Thyroid gland (tissue), 4 donors: ENCODE data around the gene MRPS24. TPM values are rescaled to one million over a fixed set of nuclear protein-coding genes. Genes with fewer than 3 reads are reported as not detected.
A peak's percentile ranks its signal among the peaks of the same experiment; 100 is the strongest.

Experiments
- DNase-seq, 2 donors: peaks; one replicate each; pipeline ENCODE4 v3.0.0-alpha.2; 2019
- H3K27ac ChIP-seq, 3 donors: fragments of 200-600 bp; sonication (generic); 1 replicate in 2 of 3; 2 replicates in 1 of 3; pipeline ENCODE4 v1.5.1; 2016 to 2019; ENCODE audit warnings: mild to moderate bottlenecking in 1 of 3, moderate library complexity in 1 of 3
- H3K27me3 ChIP-seq: fragments of 200-600 bp; sonication (generic); one replicate; pipeline ENCODE4 v1.5.1; 2019
- H3K36me3 ChIP-seq, 2 donors: fragments of 200-600 bp; sonication (generic); one replicate each; pipeline ENCODE4 v1.5.1; 2016 to 2019
- H3K4me1 ChIP-seq, 2 donors: fragments of 200-600 bp; sonication (generic); one replicate each; pipeline ENCODE4 v1.5.1; 2017 to 2019
- H3K4me3 ChIP-seq, 3 donors: fragments of 200-600 bp; sonication (generic); replicated peaks in 1 of 3; 1 replicate in 2 of 3; 2 replicates in 1 of 3; pipeline ENCODE4 v1.5.1; 2016; ENCODE audit warnings: mild to moderate bottlenecking in 1 of 3
- H3K9me3 ChIP-seq: fragments of 200-600 bp; sonication (generic); one replicate; pipeline ENCODE4 v1.5.1; 2017
- POLR2A ChIP-seq, 2 donors: fragments of 450-650 bp; IDR thresholded peaks; one replicate each; pipeline ENCODE4 v1.6.1; 2017; ENCODE audit warnings: antibody characterized with exemption in 2 of 2, mild to moderate bottlenecking in 2 of 2, moderate library complexity in 1 of 2
- WGBS, 2 donors: methylation state at CpG; one replicate each; pipeline ENCODE4 v1.1.5; 2017; 5-methylcytosine and 5-hydroxymethylcytosine counted together
- intact Hi-C: fragments of 100-400 bp; cut with DNase I; formaldehyde crosslinking; loops from one replicate; pipeline ENCODE4 v1.15.1; 2023
- total RNA-seq, 4 donors: library from RNA; depleted of rRNA; stranded (reverse); fragments of >200 nt; gene quantifications; one replicate each; pipeline ENCODE4 v1.2.3, GENCODE V29; 2016
- TF ChIP-seq, protein P1 (sequence below), 6 experiments: fragments of 200-600 bp in 3 of 6; fragments of 450-650 bp in 3 of 6; sonication (generic) in 3 of 6; IDR thresholded peaks; one replicate each; pipeline ENCODE4 v1.5.1; 2016 to 2019; ENCODE audit warnings: antibody characterized with exemption in 6 of 6, mild to moderate bottlenecking in 2 of 6, inconsistent platforms in 1 of 6, moderate library complexity in 1 of 6

MRPS24 gene
- 100 to 1,000 TPM in 1 of 4 donors, 10 to 100 TPM in 3; 52.2 to 110 (median 88.7) TPM for total RNA-seq

DNA sequence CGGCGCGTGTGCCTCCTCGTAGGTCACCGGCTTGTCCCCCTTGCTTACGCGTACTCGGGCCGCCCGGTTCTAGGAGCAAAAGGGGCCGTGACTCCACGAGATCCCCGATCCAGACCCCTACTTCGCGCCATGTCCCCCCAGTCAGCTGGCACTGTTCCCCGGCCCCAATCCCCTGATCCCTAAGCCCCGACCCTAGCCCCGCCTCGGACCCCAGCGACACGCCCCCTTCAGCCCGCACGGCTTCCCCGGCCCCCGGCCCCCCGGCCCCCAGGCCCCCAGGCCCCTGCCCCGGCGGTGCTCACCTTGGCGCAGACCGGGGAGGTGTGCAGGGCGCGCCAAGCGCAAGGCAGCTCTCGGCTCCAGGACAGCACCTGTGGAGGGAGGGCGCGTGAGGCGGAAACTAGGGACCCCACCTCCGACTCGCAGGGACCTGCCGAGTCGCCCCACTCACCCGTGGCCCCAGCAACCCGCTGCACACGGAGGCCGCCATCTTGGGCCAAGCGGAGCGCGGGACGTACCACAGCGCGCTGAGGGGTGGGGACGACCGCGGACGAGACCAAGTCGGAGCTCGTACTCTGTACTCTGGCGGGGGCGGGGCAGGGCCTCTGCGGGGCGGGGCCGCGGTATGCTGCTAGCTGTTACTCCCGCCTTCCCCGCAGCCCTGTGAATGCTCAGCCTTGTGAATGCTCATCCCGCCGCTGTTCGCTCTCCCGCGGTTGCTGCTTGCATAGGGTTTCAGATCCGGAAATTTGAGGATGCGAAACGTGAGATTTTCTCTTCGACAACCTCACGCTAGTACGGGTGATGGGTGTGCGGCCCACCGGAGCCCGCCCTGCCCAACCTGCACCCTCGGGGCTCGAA, at the start of gene MRPS24:
MRPS24 (minus strand) TSS at position 512 of the 861 bp plus-strand sequence; CDS start at position 490, 22 bp downstream.
- Histone ChIP-seq H3K4me1 (peaks cover 6 to 21% of the 10 kb centered on the region in 2 donors), H3K27me3 (no peaks in the 10 kb centered on the region), H3K4me3 (peak within 1 kb of the TSS; percentile 28 to 72 (median 46)), H3K27ac (peak within 1 kb of the TSS; percentile 32 to 85 (median 59)), H3K9me3 (no peaks in the 10 kb centered on the region), H3K36me3 (peaks cover 11% of the 10 kb centered on the region in 2 donors)
- peak; percentile 31 to 72 for TF ChIP-seq POLR2A (IDR thresholded peaks at IDR 0.05)
- TF ChIP-seq, protein P1, sequence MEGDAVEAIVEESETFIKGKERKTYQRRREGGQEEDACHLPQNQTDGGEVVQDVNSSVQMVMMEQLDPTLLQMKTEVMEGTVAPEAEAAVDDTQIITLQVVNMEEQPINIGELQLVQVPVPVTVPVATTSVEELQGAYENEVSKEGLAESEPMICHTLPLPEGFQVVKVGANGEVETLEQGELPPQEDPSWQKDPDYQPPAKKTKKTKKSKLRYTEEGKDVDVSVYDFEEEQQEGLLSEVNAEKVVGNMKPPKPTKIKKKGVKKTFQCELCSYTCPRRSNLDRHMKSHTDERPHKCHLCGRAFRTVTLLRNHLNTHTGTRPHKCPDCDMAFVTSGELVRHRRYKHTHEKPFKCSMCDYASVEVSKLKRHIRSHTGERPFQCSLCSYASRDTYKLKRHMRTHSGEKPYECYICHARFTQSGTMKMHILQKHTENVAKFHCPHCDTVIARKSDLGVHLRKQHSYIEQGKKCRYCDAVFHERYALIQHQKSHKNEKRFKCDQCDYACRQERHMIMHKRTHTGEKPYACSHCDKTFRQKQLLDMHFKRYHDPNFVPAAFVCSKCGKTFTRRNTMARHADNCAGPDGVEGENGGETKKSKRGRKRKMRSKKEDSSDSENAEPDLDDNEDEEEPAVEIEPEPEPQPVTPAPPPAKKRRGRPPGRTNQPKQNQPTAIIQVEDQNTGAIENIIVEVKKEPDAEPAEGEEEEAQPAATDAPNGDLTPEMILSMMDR (IDR thresholded peaks at IDR 0.05), result no peak
- WGBS, 2 donors, result 0 to 1% methylated on average over 23 to 40 of the region's 81 CpGs
- DNase-seq, result peak; percentile 96 to 97
- intact Hi-C loops, result no loop called here

GRCh38 chr7:43915907-43916306, 46.6 kb upstream of the MRPS24 start:
- DNase-seq, result no peak
- Histone ChIP-seq H3K9me3 (no peaks in the 10 kb centered on the region), H3K4me1 (peaks cover 4 to 11% of the 10 kb centered on the region in 2 donors), H3K27me3 (no peaks in the 10 kb centered on the region), H3K27ac (no peak overlapping the region), H3K4me3 (no peak overlapping the region), H3K36me3 (no peaks in the 10 kb centered on the region)
- intact Hi-C loops, result no loop called here
- TF ChIP-seq, protein P1 (IDR thresholded peaks at IDR 0.05), result no peak
- TF ChIP-seq POLR2A (IDR thresholded peaks at IDR 0.05), result no peak
- 96 to 97% methylated on average over 5 of the region's 5 CpGs for WGBS, 2 donors

GRCh38 chr7:43914795-43915194, 45.5 kb upstream of the MRPS24 start:
- no peaks in the 10 kb centered on the region for H3K9me3 ChIP-seq
- TF ChIP-seq, protein P1 (IDR thresholded peaks at IDR 0.05), result no peak
- TF ChIP-seq POLR2A (IDR thresholded peaks at IDR 0.05), result no peak
- no peaks in the 10 kb centered on the region for H3K27me3 ChIP-seq
- no peak overlapping the region for H3K27ac ChIP-seq
- H3K4me1 ChIP-seq, result peaks cover 0 to under 1% of the 10 kb centered on the region in 2 donors
- intact Hi-C loops, result no loop called here
- H3K36me3 ChIP-seq, result no peaks in the 10 kb centered on the region
- no peak for DNase-seq
- 92% methylated on average over 5 of the region's 5 CpGs for WGBS, 2 donors
- H3K4me3 ChIP-seq, result no peak overlapping the region

DNA sequence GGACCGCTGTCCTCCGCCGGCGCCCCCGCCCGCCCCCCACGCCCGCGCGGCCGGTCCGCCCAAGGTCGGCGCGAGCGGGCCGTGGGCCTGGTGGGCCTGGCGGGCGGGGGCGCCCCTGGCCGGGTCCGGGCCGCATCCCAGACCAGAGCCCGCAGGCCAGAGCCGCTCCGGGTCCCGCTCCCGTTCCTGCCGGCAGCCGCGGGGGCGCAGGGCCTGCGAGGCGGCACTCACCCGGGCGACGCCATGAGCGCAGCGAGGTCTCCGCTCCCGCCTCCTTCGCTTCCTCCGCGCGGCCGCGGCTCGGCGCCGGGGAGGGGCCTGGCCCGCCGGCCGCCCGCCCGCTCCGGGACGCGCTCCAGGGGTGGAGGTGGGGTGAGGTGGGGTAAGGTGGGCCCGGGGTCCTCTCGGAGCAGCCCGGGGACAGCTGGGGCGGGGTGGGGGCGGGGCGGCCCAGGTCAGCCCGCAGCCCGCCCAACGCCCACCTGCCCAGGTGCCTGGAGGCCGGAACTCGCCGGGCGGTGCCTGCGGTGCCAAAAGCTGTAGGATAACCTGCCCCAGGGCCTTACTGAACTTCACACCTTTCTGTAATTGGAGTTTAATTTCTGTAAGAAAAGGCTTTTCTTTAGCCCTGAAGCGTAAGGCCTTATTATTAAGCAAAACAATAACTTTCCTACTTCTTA, 37.2 kb upstream of the MRPS24 start, which contains the start of gene URGCP:
URGCP (minus strand) TSS at position 266 of the 680 bp plus-strand sequence; CDS start at position 245, 21 bp downstream.
- DNase-seq, result peak; percentile 53 to 60
- H3K4me3 ChIP-seq, result peak within 1 kb of the TSS in 2 of 3 donors; percentile 30 to 69
- H3K9me3 ChIP-seq, result no peaks in the 10 kb centered on the region
- WGBS, 2 donors, result 0 to 5% methylated on average over 5 to 16 of the region's 73 CpGs
- H3K27ac ChIP-seq, result peak within 1 kb of the TSS; percentile 58 to 82 (median 74)
- H3K27me3 ChIP-seq, result no peaks in the 10 kb centered on the region
- peaks cover 16 to 32% of the 10 kb centered on the region in 2 donors for H3K4me1 ChIP-seq
- intact Hi-C loops, result no loop called here
- peak in 1 of 2 donors; percentile 67 for TF ChIP-seq POLR2A (IDR thresholded peaks at IDR 0.05)
- TF ChIP-seq, protein P1 (IDR thresholded peaks at IDR 0.05), result no peak
- no peaks in the 10 kb centered on the region for H3K36me3 ChIP-seq
